Heart left ventricle (tissue), 13 donors: ENCODE data around the gene PDE10A.

Source experiments
- POLR2A ChIP-seq, 2 donors: fragments of 450-650 bp; IDR thresholded peaks; one replicate each; pipeline ENCODE4 v1.6.1; 2017; ENCODE audit warnings: antibody characterized with exemption in 2 of 2, mild to moderate bottlenecking in 2 of 2, moderate library complexity in 2 of 2
- TF ChIP-seq, protein P1 (sequence below), 12 donors: fragments of 200-600 bp; sonication (generic) in 4 of 12; IDR thresholded peaks; one replicate each; pipeline versions ENCODE4 v1.5.0 to v1.8.0; 2018 to 2022; ENCODE audit warnings: antibody characterized with exemption in 12 of 12, mild to moderate bottlenecking in 5 of 12
- donor health status: ischemic (EF 13 %, LVEDD 7.1; RV severe dilation, severe dysfunction).
- donor health status: DM: no; HTN: yes; CAD: no.
- donor health status: DM: no; HTN: no; CAD: no.
- donor health status: ischemic (EF 25% LVEDD 6.9; RV normal size, moderate dysfunction).
- donor health status: ischemic (EF 25% LVEDD 5.7; RV mildly dilated, moderate dysfunction).
- donor health status: ischemic (EF 35%, LVEDD 5.7; RV mildly dilated, moderate dysfunction).
- donor health status: nonischemic (EF 11% LVEDD 7.7; RV severe dilation, severe dysfunction).
- donor health status: DM: yes; HTN: yes; CAD: no.
- donor health status: PGD.
- donor health status: ischemic (EF 29% LVEDD 5.4; RV normal size, mild dysfunction).
- donor health status: nonischemic (EF 23%, LVEDD 6.1; RV moderate dilation, normal function).

DNA sequence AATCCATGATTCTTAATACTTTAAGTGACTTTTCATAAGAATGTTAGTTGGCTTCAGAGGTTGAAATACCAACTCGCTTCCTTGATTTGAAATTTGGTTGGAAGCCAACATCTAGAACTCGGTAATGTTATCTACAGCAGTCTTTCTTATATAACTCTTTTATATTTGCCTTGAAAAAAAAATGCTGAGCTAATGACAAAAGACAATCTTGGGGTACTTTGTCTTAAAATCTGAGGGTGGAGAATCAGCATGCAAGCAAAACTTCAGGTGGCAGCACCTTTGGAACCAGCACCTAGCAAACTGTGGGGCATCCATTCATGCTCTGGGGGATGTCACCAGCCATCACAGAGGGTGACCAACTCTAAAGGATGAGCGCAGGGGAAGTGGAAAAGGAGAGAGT lies 76.3 kb downstream of the PDE10A start:
- TF ChIP-seq, protein P1, sequence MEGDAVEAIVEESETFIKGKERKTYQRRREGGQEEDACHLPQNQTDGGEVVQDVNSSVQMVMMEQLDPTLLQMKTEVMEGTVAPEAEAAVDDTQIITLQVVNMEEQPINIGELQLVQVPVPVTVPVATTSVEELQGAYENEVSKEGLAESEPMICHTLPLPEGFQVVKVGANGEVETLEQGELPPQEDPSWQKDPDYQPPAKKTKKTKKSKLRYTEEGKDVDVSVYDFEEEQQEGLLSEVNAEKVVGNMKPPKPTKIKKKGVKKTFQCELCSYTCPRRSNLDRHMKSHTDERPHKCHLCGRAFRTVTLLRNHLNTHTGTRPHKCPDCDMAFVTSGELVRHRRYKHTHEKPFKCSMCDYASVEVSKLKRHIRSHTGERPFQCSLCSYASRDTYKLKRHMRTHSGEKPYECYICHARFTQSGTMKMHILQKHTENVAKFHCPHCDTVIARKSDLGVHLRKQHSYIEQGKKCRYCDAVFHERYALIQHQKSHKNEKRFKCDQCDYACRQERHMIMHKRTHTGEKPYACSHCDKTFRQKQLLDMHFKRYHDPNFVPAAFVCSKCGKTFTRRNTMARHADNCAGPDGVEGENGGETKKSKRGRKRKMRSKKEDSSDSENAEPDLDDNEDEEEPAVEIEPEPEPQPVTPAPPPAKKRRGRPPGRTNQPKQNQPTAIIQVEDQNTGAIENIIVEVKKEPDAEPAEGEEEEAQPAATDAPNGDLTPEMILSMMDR (IDR thresholded peaks at IDR 0.05) = no peak
- no peak for TF ChIP-seq POLR2A (IDR thresholded peaks at IDR 0.05)
